Measurements from ENCODE around the gene KHDC1. TPM values are rescaled to one million over a fixed set of nuclear protein-coding genes. Genes with fewer than 3 reads are reported as not detected.

The KHDC1 gene
- total RNA-seq, 2 donors from 2014 or later = 4.1 to 4.2 TPM

DNA sequence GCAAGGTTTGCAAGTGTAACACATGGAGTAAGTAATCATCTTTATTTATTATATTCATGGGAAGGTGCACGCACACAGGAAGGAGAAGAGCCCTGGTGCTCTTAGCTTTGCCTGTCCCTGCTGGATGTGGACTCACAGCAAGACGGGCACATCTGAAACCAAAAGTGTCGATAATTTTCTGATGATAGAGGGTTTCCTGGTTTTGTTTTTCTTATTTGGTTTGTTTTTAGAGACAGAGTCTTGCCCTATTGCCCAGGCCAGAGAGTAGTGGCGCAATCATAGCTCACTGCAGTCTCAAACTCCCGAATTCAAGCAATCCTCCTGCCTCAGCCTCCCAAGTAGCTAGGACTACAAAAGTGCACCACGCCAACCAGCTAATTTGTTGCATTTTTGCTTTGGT lies 29.9 kb downstream of the KHDC1 start:
- Histone ChIP-seq H3K9me3 (no peaks in the 10 kb centered on the region), H3K27ac (no peak overlapping the region), H3K27me3 (replicated peaks; ENCODE audit: insufficient read depth) (no peaks in the 10 kb centered on the region), H3K36me3 (no peaks in the 10 kb centered on the region), H3K4me1 (replicated peaks) (no peaks in the 10 kb centered on the region), H3K4me3 (no peak overlapping the region)
- intact Hi-C loops (cut with DNase I) = no loop called here
- 95% methylated on average over 6 of the region's 6 CpGs for WGBS
- no peak for DNase-seq (ENCODE audit: low spot score)
- TF ChIP-seq CTCF (IDR thresholded peaks at IDR 0.05) (no peak), POLR2A (IDR thresholded peaks at IDR 0.05) (no peak), POLR2AphosphoS5 (IDR thresholded peaks at IDR 0.05) (no peak)

- H3K4me3 ChIP-seq = no peak overlapping the region
- H3K4me1 ChIP-seq (replicated peaks) = no peaks in the 10 kb centered on the region
- intact Hi-C loops (cut with DNase I) = no loop called here
- no peak for DNase-seq (ENCODE audit: low spot score)
- H3K27ac ChIP-seq = no peak overlapping the region
- no peaks in the 10 kb centered on the region for H3K36me3 ChIP-seq
- WGBS = 54% methylated on average over 1 of the region's 1 CpG
- H3K9me3 ChIP-seq = no peaks in the 10 kb centered on the region
- no peaks in the 10 kb centered on the region for H3K27me3 ChIP-seq (replicated peaks; ENCODE audit: insufficient read depth)
- TF ChIP-seq CTCF (IDR thresholded peaks at IDR 0.05) = no peak
- TF ChIP-seq POLR2AphosphoS5 (IDR thresholded peaks at IDR 0.05) = no peak
- no peak for TF ChIP-seq POLR2A (IDR thresholded peaks at IDR 0.05)
Observed at GRCh38 chr6:73231986-73232391, 31.0 kb downstream of the KHDC1 start.

- intact Hi-C loops (cut with DNase I) = no loop called here
Observed at GRCh38 chr6:73227606-73228255, 35.3 kb downstream of the KHDC1 start.

GRCh38 chr6:73225396-73225795 lies 37.6 kb downstream of the KHDC1 start, which contains the start of gene KHDC1L:
Gene KHDC1L, minus strand, starts transcription at chr6:73225496. Its CDS starts 88 bp downstream, at chr6:73225408.
- Histone ChIP-seq H3K27ac (no peak within 1 kb of the TSS), H3K9me3 (no peaks in the 10 kb centered on the region), H3K4me1 (replicated peaks) (no peaks in the 10 kb centered on the region), H3K4me3 (no peak within 1 kb of the TSS), H3K36me3 (no peaks in the 10 kb centered on the region), H3K27me3 (replicated peaks; ENCODE audit: insufficient read depth) (no peaks in the 10 kb centered on the region)
- DNase-seq (ENCODE audit: low spot score) = no peak
- intact Hi-C loops (cut with DNase I) = no loop called here
- TF ChIP-seq CTCF (IDR thresholded peaks at IDR 0.05) (no peak), POLR2A (IDR thresholded peaks at IDR 0.05) (no peak), POLR2AphosphoS5 (IDR thresholded peaks at IDR 0.05) (no peak)
- 90% methylated on average over 4 of the region's 4 CpGs for WGBS

More at GRCh38 chr6:73227606-73228255, 35.3 kb downstream of the KHDC1 start:
- Histone ChIP-seq H3K9me3 (no peaks in the 10 kb centered on the region), H3K27ac (no peak overlapping the region), H3K27me3 (replicated peaks; ENCODE audit: insufficient read depth) (no peaks in the 10 kb centered on the region), H3K36me3 (no peaks in the 10 kb centered on the region), H3K4me1 (replicated peaks) (no peaks in the 10 kb centered on the region), H3K4me3 (no peak overlapping the region)
- 82% methylated on average over 3 of the region's 3 CpGs for WGBS
- no peak for DNase-seq (ENCODE audit: low spot score)
- TF ChIP-seq POLR2AphosphoS5 (IDR thresholded peaks at IDR 0.05) (no peak), CTCF (IDR thresholded peaks at IDR 0.05) (no peak), POLR2A (IDR thresholded peaks at IDR 0.05) (no peak)

DNA sequence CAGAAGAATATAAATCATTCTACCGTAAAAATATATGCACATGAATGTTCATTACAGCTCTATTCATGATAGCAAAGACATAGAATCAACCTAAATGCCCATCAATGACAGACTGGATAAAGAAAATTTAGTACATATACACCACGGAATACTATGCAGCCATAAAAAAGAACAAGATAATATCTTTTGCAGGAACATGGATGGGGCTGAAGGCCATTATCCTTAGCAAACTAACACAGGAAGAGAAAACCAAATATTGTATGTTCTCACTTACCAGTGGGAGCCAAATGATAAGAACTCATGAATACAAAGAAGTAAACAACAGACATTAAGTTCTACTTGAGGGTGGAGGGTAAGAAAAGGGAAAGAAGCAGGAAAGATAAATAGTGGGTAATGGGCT lies 46.1 kb downstream of the KHDC1 start:
- no peak for DNase-seq (ENCODE audit: low spot score)
- H3K4me1 ChIP-seq (replicated peaks) = no peaks in the 10 kb centered on the region
- intact Hi-C loops (cut with DNase I) = no loop called here
- no peaks in the 10 kb centered on the region for H3K36me3 ChIP-seq
- H3K27ac ChIP-seq = no peak overlapping the region
- H3K9me3 ChIP-seq = no peaks in the 10 kb centered on the region
- no peak for TF ChIP-seq POLR2A (IDR thresholded peaks at IDR 0.05)
- TF ChIP-seq POLR2AphosphoS5 (IDR thresholded peaks at IDR 0.05) = no peak
- no peak for TF ChIP-seq CTCF (IDR thresholded peaks at IDR 0.05)
- no peaks in the 10 kb centered on the region for H3K27me3 ChIP-seq (replicated peaks; ENCODE audit: insufficient read depth)
- WGBS = 87% methylated on average over 2 of the region's 2 CpGs
- H3K4me3 ChIP-seq = no peak overlapping the region
